A673 (cell line): ENCODE results near the gene TCF20.

Source experiments
- CTCF ChIP-seq: fragments of 300-800, 200-600 bp; sonication (generic); conservative IDR thresholded peaks from 2 replicates; pipeline ENCODE4 v1.5.1; 2017; ENCODE audit warnings: low read depth, mild to moderate bottlenecking, antibody characterized with exemption, low read length, moderate library complexity, mixed read lengths
- EZH2 ChIP-seq: fragments of 200-600 bp; sonication (generic); IDR thresholded peaks from 2 replicates; pipeline ENCODE4 v1.6.1; 2017; ENCODE audit warnings: borderline replicate concordance, low read depth, mild to moderate bottlenecking, mixed read lengths, antibody characterized with exemption, low read length; ENCODE audit not compliant: poor library complexity, severe bottlenecking

- no peak for TF ChIP-seq CTCF
- no peak for TF ChIP-seq EZH2
These were observed 11.3 kb upstream of the TCF20 start for GRCh38 chr22:42281706-42282251.
